LNCaP clone FGC (cell line): ENCODE measurements around the gene AIFM3.

Experiments
- DNase-seq: peaks from one replicate; pipeline ENCODE4 v3.0.0-alpha.2; 2011; ENCODE audit warnings: low read depth
- H3K4me3 ChIP-seq: 2 replicates; pipeline ENCODE4 v1.5.1; 2011; ENCODE audit warnings: mild to moderate bottlenecking, low read depth, low read length, control low read depth
- TF ChIP-seq, protein P1 (sequence below): IDR thresholded peaks from 2 replicates; pipeline ENCODE4 v1.5.1; 2012; ENCODE audit warnings: mild to moderate bottlenecking; ENCODE audit not compliant: control insufficient read depth, insufficient read depth; ENCODE audit errors: extremely low read depth

Gene AIFM3

DNA sequence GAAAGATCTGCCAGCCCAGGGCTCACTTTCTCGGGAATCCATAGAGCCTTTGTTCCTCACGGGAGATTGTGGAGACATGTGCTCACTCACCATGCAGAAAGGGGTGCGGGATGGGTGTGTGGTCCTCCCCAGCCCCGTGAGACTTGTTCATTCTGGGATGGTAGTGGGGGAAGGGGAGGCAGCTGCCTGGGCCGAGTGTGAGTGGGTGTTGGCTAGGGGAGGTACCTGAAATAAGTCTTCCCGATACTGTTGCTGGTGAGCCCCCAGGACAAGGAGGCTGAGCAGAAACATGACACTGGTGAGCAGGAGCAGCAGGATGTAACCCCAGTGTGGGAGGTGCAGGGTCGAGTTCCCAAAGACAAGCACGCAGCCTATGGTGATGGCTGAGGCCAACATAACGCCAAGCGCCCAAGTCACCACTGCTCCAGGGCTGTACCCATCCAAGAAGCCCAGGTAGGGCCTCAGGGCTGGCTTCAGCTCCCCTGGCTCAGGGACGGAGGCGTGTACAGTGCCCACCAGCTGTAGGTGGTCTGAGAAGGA lies 62.5 kb downstream of the AIFM3 start:
- no peak overlapping the region for H3K4me3 ChIP-seq
- DNase-seq, result no peak
- TF ChIP-seq, protein P1, sequence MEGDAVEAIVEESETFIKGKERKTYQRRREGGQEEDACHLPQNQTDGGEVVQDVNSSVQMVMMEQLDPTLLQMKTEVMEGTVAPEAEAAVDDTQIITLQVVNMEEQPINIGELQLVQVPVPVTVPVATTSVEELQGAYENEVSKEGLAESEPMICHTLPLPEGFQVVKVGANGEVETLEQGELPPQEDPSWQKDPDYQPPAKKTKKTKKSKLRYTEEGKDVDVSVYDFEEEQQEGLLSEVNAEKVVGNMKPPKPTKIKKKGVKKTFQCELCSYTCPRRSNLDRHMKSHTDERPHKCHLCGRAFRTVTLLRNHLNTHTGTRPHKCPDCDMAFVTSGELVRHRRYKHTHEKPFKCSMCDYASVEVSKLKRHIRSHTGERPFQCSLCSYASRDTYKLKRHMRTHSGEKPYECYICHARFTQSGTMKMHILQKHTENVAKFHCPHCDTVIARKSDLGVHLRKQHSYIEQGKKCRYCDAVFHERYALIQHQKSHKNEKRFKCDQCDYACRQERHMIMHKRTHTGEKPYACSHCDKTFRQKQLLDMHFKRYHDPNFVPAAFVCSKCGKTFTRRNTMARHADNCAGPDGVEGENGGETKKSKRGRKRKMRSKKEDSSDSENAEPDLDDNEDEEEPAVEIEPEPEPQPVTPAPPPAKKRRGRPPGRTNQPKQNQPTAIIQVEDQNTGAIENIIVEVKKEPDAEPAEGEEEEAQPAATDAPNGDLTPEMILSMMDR, result no peak

DNA sequence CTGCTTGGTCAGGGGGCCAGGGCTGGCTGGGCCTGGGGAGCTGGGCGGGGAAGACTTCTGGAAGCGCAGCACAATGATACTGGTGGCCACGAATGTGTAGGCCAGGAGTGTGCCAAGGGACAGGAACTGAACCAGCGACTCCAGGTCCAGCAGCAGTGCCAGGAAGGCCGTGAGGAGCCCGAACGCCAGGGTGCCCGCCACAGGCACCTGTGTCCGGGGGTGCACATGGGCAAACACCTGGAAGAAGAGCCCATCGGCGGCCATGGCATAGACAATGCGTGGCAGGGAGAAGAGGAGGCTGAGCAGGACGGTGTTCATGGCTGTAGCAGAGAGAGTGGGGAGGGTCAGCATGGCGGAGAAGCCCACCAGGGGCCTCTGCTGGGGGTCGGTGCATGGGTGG lies 63.0 kb downstream of the AIFM3 start:
- no peak overlapping the region for H3K4me3 ChIP-seq
- no peak for DNase-seq
- TF ChIP-seq, protein P1, result no peak
